CD4-positive, alpha-beta T cell treated with Interleukin-21 for 1 hour (primary cell): ENCODE data around the gene RABGAP1L.
"Not testable (repeated sequence)": the region's sequence is repeated elsewhere in the genome, so short reads cannot be mapped to it uniquely, and the experiment has no call there.

ENCODE experiments used
- DNase-seq: peaks from one replicate; pipeline ENCODE4 v3.0.0-alpha.2; 2020

The RABGAP1L gene

DNA sequence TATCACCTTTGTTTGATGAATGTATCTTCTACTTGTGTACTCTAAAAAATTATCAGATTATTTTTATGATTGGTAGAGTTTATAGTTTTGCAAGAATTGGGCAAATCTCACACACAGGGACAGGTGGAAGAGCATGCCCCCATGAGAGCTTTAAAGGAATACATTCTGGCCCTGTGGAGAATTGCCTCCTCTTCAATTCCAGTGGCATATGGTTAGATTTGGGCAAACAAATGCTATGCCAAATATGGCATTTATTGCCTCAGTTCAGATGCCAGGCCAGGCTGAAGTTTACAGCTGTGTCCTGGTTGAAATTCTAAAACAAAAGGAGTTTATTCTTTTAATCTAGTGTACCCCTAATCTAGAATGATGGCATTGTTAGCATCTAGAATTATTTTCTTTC lies 678.1 kb downstream of the RABGAP1L start:
- no peak for DNase-seq

DNA sequence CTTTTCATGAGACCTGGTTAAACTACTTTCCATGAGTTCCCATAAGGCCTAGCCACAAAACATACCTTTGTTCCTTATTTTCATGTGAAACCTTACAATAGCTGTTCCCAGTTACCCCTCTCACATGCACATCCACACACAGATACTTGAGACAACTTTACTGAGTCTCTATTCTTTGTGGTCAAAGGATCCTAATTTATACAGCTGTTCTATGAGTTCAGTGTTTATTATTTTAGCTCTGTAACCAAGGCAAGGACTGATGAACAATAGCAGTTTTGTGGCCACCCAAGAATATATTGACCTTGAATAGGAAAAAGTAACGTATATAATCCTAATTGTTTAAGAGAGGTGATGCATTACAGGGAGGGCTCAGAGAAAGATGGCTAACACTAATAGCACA lies 679.9 kb downstream of the RABGAP1L start:
- no peak for DNase-seq

DNA sequence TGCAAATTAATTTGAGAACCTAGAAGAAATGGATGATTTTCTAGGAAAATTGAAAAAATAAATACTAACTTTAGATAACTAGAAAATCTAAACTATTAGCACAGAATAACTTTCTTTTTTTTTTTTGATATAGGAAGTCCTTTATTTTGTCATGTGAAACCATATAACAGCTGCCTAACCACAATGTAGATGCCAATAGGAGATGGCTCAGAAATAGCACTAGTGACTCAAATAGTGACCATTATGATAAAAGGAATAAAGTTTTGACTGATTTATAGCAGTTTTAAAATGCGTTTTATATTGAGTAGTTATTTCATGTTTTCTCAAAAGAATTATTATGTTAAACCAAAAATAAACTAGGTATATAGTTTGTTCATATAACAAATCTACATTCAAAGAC lies 682.4 kb downstream of the RABGAP1L start:
- DNase-seq: no peak

DNA sequence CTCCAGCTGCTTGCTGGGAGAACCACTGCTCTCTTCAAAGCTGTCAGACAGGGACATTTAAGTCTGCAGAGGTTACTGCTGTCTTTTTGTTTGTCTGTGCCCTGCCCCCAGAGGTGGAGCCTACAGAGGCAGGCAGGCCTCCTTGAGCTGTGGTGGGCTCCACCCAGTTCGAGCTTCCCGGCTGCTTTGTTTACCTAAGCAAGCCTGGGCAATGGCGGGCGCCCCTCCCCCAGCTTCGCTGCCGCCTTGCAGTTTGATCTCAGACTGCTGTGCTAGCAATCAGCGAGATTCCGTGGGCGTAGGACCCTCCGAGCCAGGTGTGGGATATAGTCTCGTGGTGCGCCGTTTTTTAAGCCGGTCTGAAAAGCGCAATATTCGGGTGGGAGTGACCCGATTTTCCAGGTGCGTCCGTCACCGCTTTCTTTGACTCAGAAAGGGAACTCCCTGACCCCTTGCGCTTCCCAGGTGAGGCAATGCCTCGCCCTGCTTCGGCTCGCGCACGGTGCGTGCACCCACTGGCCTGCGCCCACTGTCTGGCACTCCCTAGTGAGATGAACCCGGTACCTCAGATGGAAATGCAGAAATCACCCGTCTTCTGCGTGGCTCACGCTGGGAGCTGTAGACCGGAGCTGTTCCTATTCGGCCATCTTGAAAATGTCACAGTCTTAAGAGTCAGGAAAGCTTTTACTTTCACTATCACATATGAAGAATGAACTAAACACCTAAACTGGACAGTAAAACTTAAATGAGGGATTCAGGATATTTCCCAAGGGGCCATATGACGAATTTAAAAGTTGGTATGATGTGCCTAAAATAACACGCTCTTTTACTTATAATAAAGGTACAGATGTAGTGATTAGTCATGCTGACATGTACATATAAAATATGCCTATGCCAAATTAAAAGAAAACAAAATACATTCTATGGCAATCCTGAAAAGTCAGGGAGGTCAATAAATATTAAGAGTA lies 689.6 kb downstream of the RABGAP1L start:
- DNase-seq: not testable (repeated sequence)

DNA sequence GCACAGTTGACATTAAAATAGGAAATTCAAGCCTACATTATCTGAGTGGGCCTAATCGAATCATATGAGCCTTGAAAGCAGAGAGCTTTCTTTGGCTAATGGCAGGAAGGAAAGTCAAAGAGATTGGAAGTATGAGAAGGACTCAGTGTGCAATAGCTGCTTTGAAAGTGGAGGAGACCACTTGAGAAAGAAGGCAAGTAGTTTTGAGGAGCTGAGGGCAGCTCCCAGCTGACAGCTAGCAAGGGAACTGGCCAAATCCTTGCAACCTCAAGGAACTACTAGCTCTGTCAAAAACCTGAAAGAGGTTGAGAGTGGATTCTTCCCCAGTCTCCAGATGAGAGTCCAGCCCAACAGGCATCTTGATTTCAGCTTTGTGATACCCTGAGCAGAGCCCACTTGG lies 691.4 kb downstream of the RABGAP1L start:
- no peak for DNase-seq

DNA sequence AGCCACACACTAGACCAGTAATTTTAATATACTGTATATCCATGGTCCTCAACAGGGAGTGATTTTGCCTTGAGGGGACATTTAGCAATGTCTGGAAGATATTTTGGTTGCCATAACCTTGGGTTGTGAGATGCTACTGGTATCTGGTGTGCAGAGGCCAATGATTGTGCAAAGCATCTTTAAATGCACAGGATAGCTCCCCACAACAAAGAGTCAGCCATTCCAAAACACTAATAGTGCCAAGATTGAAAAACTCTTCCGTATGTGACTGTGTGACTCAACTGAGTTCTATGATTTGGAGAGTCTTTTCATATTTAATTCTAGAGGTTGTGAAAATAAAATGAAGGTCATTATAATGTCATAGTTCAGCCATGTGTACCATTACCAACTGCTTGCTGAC lies 699.0 kb downstream of the RABGAP1L start:
- no peak for DNase-seq

DNA sequence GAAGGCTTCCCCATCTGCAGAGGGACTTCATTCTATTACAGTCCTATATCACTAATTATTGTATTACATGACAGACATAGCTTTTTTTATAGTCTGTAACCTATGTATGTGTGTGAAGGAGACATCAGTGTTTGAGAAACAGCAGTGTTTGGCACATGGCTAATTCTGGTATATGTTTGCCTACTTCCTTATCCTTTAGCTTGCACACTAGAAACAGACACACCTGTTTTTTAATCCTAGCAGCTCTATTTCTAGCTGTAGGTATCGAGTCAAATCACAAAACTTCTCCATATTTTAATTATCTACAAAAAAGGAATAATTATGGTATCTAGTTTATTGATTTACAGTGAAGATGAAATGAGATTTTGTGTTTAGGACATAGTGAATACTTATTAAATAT lies 711.0 kb downstream of the RABGAP1L start:
- DNase-seq: no peak

DNA sequence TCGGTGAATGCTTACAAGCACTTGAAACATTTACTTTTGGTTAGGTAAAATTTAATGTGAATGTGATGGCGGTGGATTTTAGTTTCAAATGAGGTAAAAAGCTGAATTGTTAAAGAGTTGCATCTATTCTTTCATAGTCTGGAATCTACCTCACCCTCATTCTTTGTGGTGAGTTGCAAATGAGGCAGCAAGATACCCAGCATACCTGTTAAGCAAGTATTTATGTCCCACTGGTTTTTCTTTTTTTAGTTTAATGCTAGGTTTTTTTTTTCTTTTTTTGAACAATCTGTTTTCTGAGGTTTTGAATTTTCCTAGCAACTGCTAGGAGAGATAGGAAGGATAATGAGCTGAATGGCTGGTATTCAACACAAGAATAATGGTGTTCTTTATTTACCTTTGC lies 712.6 kb downstream of the RABGAP1L start:
- DNase-seq: no peak

DNA sequence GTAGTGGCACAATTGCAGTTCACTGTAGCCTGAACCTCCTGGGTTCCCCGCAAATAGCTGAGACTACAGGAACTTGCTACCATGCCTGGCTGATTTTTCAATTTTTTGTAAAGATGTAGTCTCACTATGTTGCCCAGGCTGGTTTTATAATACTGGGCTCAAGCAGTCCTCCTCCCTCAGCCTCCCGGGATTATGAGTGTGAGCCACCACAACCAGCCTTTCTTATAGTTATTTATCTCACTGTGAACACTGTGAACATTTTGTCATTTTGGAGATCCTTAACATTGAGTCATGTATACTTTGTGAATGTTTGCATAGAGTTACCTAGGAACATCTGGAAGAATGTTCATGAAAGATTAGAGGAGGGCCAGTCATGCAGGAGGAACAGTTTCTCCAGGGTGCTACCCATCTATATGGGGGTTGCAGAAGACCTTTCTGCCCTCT lies 713.3 kb downstream of the RABGAP1L start:
- no peak for DNase-seq

DNA sequence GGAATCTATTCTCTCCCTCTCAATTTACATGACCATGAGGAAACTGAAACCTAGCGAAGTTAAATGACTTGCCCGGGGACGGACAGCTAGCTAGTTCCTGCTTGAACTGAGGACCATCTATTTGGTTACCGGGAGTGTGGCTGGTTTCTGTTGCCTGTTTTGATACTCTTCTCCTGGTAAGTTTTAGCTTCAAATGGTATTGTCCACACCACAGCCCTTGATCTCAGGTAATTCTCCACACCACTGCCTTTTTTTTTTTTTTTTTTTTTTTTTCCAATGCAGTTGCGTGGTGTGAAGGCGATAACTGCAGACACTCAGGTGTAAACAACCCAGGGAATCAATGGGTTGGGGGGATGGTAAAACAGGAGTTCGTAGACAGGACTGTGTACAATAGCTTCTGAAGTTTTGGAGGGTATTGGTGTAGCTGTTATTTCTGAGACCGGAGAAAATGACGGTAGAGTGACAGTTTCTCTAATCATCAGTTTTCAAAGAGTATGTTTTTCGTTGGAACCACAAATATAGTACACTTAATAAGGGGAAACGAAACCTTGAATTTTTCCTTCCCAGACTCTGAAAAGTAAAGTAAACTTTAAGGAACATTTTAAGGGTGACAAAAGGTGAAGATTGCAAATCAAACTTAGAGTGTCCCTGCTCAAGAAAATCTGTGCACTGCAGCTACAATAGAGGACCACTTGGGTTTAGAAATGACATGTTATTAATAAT lies 715.2 kb downstream of the RABGAP1L start:
- peak; percentile 5 for DNase-seq

DNA sequence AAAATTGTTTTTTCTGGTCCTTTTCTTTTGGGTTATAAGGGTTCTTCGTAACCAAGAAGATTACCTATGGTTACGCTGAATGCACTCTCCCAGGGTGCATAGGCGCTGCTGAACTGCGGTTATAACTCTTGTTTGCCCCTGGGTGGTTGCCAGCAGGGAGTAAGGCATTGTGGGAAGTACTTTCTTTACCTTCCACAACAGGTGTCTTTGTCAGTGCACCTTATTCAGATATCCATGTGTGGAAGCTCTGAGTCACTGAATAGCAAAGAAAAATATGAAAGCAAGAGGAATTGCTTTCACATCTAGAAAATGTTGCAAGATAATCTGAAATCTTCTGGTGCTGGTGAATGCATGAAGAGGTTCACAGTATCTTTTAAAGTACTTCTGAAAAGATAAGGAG lies 716.0 kb downstream of the RABGAP1L start:
- peak; percentile 49 for DNase-seq

DNA sequence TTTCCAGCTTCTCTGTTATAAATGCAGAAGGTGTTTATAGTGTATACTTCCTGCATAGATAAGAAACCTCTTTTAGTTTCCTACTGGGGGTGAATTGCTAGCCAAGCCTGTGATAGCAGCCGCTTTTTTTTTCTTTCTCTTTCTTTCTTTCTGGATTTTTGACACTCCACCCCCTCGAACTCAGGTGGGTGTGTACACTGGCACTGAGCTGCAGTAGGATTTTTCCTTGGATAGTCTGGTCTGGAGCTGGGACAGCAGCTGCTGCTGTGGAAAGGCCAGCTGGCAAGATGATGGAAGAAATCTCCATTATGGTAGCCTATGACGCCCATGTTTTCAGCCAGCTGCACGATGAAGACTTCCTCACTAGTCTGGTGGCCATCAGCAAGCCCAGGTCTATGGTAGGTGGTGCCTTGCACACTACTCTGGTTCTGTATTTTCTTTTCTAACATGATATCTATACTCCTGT lies 717.9 kb downstream of the RABGAP1L start:
- no peak for DNase-seq

DNA sequence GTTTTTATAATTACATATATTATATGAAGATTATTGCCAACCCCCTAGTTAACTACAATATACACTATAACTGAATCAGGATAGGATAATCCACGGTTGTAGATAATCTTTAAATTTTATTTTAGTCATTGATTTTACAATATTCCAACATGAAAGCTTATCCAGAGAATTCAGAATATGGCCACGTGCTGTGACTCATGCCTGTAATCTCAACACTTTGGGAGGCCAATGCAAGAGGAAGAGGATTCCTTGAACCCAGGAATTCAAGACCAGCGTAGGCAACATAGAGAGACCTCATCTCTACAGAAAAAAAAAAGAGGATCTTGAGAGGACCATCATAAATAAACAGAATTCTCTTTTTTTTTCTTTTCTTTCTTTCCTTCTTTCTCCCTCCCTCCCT lies 720.9 kb downstream of the RABGAP1L start:
- DNase-seq: no peak

DNA sequence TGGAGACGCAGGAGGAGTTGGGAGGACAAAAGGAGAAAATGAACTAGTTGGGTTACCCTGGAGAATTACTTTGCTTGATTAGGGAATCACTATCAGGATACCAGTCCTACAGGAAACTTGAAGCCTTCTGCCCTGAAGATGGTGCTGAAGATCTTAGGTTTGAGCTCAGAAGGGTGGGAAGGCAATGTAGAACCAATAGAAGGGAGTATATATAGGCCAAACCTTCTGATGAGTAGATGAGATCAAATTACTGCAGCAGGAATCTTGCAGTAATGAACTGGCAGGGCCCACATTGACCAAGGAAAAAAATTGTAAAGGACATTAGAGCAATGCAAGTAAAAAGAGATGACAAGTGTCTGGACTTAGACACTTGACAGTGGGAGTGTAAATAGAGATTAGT lies 724.1 kb downstream of the RABGAP1L start:
- DNase-seq: peak; percentile 41

DNA sequence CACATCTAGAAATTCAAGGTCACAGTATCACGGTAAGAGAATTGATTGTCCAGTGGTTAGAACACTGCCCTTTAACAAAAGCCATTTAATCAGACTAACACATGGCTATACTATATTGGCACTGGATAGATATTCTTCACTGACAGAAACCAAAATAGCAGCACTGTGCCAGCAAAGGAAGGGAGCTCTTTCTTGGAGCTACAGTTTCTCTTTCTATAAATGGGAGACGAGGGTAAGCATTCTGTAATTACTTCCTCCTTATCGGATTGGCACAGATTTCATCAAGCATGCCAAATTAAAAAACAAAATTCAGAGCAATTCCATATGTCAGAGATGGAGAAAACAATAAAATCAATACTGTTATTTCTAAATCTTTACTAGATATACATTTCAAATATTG lies 724.7 kb downstream of the RABGAP1L start:
- no peak for DNase-seq

DNA sequence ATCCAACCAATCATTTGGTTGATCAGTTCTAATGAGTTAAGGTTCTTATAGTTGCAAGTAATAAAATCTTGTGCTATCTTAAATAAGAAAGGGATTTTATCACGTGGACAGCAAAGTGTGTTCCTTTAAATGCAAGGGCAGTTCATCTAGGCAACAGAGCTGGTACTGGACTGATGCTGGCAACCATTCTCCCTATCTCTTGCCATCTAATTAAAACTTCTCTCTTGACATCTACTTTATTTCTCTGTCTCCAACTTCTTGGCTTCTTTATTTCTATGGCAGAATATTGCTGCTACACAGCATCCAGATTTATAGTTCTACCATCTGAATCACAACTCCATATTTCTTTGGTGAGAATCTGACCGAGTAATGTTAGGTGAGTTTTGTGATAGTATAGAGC lies 725.2 kb downstream of the RABGAP1L start:
- no peak for DNase-seq

DNA sequence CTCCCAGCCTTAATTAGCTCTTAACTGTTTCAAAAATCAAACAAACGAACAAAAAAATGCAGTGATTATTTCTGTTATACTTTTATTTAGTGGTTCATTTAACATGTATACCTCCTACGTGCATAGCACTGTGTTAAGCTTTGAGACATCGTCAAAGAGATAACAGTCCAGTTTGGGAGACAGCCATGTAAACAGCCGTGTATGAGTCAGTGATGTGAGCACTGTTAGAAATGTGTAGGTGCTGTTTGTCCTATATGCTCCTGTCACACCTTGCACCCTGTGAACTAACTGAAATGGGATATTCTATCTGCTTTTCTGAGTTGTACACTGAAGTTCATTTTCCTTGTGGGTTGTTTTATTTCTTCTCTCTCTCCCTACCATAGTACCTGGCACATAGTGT lies 730.7 kb downstream of the RABGAP1L start:
- DNase-seq: no peak

DNA sequence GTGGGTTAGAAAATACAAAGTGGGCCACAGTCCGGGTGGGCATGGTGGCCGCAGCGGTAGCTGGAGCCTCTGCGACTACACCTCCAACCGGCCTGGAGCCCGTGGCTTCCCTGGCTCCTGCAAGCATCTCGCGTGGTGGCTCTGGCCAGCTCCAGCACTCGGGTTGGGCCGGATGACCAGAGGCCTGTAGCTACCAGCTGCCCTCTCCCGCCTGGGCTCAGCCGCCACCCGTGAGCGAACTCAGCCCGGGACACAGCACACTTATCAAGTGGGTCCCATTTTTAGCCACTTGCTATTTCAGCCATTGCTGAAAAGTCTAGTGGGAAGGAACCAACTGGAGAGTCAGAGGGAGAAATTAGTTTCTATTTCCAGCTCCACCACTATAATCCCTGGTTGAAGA lies 732.7 kb downstream of the RABGAP1L start:
- no peak for DNase-seq

DNA sequence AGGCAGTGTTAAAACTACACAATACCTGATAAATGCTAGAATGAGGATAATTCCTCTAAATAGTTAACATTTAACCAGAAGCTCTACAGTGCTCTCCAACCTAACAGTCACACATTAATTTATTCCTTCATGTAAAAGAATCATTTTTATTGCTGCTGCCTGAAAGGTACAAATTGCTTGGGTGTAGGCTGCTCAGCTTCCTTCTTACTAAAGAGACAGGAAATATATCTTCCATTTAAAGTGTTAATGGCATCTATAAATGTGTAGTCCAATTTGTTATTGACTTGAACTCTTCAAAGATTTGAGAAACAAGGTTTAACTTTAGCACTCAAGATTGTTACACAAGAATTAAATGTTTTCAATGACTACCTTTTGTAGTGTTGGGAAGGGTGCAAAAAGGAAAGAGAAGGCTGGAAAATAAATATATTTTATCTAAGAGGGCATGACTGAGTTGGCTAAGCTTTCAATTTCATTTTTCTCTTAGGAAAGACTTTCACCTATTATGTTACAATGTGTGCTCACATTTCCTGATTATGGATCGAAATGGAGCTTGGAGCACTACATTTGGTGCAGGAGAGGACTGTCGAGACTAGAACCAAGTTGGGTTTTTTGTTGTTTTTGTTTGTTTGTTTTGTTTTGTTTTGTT lies 734.9 kb downstream of the RABGAP1L start:
- DNase-seq: no peak

DNA sequence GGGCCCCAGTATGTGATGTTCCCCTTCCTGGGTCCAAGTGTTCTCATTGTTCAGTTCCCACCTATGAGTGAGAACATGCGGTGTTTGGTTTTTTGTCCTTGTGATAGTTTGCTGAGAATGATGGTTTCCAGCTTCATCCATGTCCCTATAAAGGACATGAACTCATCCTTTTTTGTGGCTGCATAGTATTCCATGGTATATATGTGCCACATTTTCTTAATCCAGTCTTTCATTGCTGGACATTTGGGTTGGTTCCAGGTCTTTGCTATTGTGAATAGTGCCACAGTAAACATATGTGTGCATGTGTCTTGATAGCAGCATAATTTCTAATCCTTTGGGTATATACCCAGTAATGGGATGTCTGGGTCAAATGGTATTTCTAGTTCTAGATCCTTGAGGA lies 736.3 kb downstream of the RABGAP1L start:
- not testable (repeated sequence) for DNase-seq

DNA sequence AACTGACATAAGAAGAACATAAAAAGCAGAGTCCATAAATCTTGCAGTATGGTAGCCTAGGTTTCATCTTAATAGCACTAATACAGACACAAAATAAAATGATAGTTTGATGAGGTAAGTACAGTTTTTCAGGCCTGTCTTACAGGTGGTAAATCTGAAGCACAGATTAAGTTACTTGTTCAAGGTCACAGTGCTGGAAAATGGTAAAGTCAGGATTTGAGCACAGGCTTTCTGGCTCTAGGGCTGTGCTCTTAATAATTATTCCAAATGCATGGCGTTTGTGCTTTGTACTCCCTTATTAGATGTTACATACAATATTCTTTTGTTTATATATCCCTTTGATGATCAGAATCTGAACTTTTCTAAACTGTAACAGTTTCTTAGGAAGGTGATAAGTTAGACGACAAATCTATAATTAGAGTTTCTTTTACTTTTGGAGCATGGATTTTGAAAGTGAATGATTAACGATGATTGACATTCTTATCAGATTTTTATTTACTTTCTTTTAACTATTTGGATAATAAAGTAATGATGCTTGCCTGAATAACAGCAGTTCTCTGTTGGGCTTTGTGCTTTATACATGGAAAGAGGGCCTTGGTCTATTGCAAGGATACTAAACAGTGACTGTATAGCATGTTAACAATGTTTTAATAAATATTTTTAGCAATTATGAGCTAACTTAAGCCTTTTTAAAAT lies 738.9 kb downstream of the RABGAP1L start:
- DNase-seq: no peak

DNA sequence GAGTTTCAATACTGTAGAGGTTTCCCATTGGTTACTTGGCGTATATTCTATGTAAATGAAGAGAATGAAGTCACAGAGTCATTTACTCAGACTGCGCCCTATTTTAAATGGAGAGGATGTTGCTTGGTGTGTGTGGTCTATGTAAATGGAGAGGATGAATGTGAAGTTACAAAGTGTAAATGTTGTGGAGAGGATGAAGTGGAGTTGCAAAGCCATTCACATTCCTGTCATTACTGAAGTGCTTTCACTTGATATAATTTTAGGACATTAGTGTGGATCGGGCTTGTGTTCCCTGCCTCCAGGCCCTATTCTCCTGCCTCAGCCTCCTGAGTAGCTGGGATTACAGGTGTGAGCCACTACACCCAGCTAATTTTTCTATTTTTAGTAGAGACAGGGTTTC lies 741.0 kb downstream of the RABGAP1L start:
- DNase-seq: no peak
